GM21526 (cell line): ENCODE data around the gene TBX20.
"Not testable (repeated sequence)": the region's sequence is repeated elsewhere in the genome, so short reads cannot be mapped to it uniquely, and the experiment has no call there.

Experiments
- ATAC-seq: cut with Tn5 transposase; IDR thresholded peaks from one replicate; pipeline ENCODE4 v1.9.1; 2021; ENCODE audit warnings: moderate library complexity; ENCODE audit not compliant: unreplicated experiment, low FRiP score

Gene TBX20

DNA sequence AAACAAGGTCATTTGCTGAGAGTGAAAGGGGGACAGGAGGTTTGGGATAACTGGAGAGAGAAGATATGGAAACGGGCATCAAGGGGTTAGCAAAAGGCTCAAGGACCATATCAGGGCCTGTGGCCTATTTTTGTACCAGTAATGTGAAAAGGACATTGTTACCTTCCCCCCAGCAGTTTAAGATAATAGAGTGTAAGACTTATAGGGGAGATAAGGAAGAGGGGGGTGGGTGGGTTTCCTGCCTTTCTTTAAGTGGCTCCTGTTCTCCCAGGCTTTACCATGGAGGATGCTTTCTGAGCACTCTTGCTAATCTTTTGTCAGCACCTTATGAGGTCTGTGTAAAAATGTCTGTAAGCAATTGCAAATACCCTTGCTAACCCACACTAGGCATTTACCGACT lies 80.7 kb downstream of the TBX20 start:
- ATAC-seq, result not testable (repeated sequence)

DNA sequence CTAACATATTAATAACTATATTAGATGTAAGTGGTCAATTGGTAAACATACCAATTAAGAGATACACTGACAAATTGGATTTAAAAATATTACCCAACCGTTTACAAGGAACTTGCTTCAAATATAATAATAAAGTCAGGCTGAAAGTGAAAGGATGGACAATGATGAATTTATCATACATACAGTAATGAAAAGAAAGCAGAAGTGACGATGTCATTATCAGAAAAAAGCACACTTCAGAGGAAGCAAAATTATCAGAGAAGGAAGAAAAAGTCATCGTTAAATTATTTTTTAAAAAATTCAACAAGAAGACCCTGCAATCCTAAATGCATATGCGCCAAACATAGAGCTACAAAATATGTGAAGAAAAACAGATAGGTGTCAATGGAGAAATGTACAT lies 81.8 kb downstream of the TBX20 start:
- ATAC-seq, result not testable (repeated sequence)

DNA sequence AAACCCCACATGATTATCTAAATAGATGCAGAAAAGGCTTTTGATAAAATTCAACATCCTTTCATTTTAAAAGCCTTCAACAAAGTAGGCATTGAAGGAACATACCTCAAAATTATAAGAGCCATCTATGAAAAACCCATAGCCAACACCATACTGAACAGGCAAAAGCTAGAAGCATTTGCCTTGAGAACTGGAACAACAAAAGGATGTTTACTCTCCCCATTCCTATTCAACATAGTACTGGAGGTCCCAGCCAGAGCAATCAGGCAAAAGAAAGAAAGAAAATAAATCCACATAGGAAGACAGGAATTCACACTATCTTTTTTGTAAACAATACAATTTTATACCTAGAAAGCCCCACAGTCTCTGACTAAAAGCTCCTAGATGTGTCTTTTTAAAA lies 86.2 kb downstream of the TBX20 start:
- not testable (repeated sequence) for ATAC-seq

- not testable (repeated sequence) for ATAC-seq
Observed at GRCh38 chr7:35167158-35167557, 86.7 kb downstream of the TBX20 start.

- ATAC-seq, result not testable (repeated sequence)
Observed at GRCh38 chr7:35161059-35161740, 92.7 kb downstream of the TBX20 start.
